Left colon (tissue), 2 donors: ENCODE measurements around the gene ZYX. TPM values are rescaled to one million over a fixed set of nuclear protein-coding genes. Genes with fewer than 3 reads are reported as not detected.
A peak's percentile ranks its signal among the peaks of the same experiment; 100 is the strongest.
"Not testable (repeated sequence)": the region's sequence is repeated elsewhere in the genome, so short reads cannot be mapped to it uniquely, and the experiment has no call there.

ENCODE experiments used
- ATAC-seq: fragments of 200-7000 bp; cut with Tn5 transposase; one replicate; pipeline ENCODE4 v1.9.1; 2020; ENCODE audit warnings: mild to moderate bottlenecking, moderate library complexity
- DNase-seq, 2 donors: peaks; one replicate each; pipeline ENCODE4 v3.0.0-alpha.2; 2020
- intact Hi-C, 2 donors: fragments of 100-400 bp; cut with DNase I in 1 of 2; cut with micrococcal nuclease in 1 of 2; formaldehyde crosslinking; loops; one replicate each; pipeline versions ENCODE4 v1.11.2 to v1.14.0; 2022; cut with DNase I, micrococcal nuclease
- total RNA-seq, 2 donors: library from RNA; stranded (reverse); fragmentation: NEBNext Ultra II Directional; extraction: Animal tissue kit (Norgen Biotek cat#: 25700); gene quantifications; one replicate each; pipeline ENCODE4 v1.2.1, GENCODE V29; 2021
- donor health status: DM: no; HTN: no; CAD: no.
- donor health status: DM: yes; HTN: yes; CAD: no.

ZYX gene
- total RNA-seq, 2 donors from 2014 or later, result 70.1 to 84.4 TPM

DNA sequence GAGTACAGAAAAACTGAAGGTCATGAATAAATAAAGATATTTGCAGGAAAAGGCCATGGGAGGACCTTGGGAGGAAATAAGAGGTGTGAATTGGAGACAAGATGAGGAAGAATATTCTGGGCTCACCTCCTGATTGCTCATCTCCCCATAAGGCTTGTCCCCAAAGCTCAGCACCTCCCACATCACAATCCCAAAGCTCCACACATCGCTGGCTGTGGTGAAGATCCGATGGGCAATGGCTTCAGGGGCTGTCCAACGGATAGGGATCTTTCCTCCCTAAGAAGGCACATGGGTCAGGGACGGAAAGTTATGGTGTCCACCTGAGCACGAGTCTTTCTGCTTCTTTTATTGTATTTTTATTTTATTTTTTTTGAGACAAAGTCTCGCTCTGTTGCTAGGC lies 12.9 kb downstream of the ZYX start:
- no peak for DNase-seq
- intact Hi-C loops, result no loop called here

DNA sequence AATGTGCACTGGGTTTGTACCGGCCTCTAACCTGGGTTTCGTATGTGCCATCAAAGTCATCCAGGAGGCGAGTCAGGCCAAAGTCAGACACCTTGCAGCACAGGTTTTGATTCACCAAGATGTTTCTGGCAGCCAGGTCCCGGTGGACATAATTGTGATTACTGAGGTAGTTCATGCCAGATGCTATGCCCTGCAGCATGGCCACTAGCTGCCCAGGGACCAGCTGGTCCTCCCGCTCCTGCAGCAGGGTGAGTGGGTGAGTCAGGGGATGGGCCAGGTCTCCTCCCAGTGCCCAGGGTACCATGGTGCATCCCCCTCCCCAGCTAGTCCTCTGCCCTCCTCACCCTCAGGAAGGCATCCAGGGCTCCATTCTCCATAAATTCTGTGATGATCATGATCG lies 13.6 kb downstream of the ZYX start:
- intact Hi-C loops, result no loop called here
- DNase-seq (no peak), ATAC-seq (no peak)

More for the DNA sequence above, 12.9 kb downstream of the ZYX start:
- ATAC-seq, result no peak

- ATAC-seq (peak; percentile 58), DNase-seq (no peak)
- intact Hi-C loops, result no loop called here
These were observed 14.3 kb downstream of the ZYX start for GRCh38 chr7:143395187-143396149.

GRCh38 chr7:143396182-143396581 lies 15.0 kb downstream of the ZYX start:
- ATAC-seq, result no peak
- no peak for DNase-seq
- intact Hi-C loops, result no loop called here

DNA sequence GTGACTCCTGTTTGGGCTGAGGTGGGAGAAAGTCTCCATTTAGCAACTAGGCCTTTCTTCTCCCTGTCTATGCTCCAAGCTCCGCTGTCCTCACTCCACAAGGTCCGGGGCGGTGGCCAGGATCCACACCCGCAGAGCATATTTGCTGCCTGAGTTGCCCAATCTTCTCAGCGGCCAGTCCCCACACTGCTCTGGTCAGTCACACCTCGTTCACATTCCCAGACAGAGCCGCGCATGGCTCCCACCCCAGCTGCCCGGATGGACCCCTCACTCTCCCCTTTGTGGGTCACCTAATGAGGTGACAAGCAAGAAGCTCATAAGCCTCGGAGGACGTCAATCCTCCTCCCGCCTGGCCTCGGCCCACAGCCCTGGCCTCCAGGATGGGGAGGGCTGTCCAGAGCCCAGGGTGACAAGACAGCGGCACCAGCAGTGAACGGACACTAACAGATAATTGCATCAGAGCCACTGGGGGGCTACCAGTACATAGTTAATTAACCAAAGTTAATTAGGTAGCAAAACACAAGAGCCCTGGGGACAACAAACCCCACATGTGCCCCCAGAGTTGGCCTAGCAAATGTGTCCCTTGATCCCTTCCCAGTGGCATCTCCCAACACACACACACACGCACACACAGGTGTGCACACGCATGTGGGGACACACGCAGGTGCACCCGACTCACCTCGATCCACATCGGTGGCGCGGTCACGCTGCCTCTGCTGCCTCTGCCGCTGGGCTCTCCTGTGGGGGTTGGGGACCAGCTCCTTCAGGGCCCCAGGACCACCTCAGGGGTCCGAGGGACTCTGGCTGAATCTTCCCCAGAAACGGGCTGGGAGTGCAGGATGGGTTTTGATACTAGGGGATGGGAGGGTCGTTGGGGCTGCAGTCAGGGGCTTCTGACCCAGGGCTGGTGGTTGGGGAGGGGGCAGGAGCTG lies 15.7 kb downstream of the ZYX start:
- ATAC-seq (no peak), DNase-seq (no peak)
- intact Hi-C loops, result no loop called here

GRCh38 chr7:143397710-143398530 lies 16.8 kb downstream of the ZYX start:
- ATAC-seq, result no peak
- DNase-seq, result no peak
- intact Hi-C loops, result no loop called here

GRCh38 chr7:143398616-143399015 lies 17.5 kb downstream of the ZYX start:
- no peak for DNase-seq
- intact Hi-C loops, result no loop called here
- ATAC-seq, result no peak

GRCh38 chr7:143399151-143399550 lies 18.0 kb downstream of the ZYX start:
- DNase-seq (no peak), ATAC-seq (no peak)
- intact Hi-C loops, result no loop called here

- ATAC-seq, result no peak
- intact Hi-C loops, result no loop called here
- DNase-seq, result no peak
These were observed 18.5 kb downstream of the ZYX start for GRCh38 chr7:143399642-143400041.

DNA sequence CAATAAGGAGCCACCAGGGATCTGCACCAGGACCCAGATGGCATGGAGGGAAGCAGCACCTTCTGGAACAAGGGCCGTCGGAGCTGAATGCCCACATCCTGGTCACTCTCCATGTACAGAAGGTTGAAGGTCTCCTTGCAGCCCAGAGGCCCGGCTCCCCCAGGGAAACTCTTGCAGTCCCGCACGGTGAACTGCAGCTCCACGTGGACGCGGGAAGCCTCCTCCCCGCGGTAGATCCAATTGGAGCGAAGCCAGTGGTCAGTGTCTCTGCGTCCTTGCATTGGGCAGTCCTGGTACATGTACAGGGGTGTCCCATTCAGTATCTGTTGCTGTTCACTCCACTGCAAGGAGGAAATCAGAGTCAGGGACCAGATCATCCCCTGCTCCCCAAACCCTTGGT lies 20.1 kb downstream of the ZYX start:
- ATAC-seq, result no peak
- no peak for DNase-seq
- intact Hi-C loops, result no loop called here

DNA sequence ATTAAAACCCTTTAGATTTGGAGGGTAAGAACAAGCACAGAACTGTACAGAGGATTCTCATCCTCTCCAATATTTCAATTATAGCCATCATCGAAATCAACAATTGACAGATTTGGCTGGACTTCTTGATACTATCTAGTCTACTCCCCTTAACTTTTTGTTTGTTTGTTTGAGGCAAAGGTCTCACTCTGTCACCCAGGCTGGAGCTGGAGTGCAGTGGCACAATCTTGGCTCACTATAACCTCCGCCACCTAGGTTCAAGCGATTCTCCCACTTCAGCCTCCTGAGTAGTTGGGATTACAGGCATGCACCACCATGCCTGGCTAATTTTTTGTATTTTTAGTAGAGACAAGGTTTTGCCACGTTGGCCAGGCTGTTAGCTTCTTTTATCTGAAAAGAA lies 21.1 kb downstream of the ZYX start:
- intact Hi-C loops, ATAC-seq, DNase-seq: not testable (repeated sequence)

- no peak for ATAC-seq
- intact Hi-C loops, result no loop called here
These were observed 24.2 kb downstream of the ZYX start for GRCh38 chr7:143405173-143406001.

DNA sequence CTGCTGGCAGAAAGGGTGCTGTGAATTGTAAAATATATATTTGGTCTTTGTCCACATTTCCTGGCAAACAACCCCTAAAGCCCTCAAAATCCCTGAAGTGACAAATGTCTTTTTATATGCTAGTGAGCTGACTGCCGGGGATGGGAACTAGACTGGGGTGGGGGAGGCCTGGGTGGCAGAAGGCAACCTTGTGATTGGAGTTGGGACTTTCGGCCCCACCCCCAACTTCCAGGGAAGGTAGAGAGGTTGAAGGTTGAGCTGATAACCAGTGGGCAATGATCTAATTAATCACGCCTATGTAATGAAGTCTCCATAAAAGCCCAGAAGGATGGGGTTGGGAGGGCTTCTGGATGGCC lies 24.8 kb downstream of the ZYX start:
- intact Hi-C loops, result no loop called here
- DNase-seq, result no peak
- no peak for ATAC-seq

More at GRCh38 chr7:143405173-143406001, 24.2 kb downstream of the ZYX start:
- peak in 1 of 2 donors; percentile 45 for DNase-seq

DNA sequence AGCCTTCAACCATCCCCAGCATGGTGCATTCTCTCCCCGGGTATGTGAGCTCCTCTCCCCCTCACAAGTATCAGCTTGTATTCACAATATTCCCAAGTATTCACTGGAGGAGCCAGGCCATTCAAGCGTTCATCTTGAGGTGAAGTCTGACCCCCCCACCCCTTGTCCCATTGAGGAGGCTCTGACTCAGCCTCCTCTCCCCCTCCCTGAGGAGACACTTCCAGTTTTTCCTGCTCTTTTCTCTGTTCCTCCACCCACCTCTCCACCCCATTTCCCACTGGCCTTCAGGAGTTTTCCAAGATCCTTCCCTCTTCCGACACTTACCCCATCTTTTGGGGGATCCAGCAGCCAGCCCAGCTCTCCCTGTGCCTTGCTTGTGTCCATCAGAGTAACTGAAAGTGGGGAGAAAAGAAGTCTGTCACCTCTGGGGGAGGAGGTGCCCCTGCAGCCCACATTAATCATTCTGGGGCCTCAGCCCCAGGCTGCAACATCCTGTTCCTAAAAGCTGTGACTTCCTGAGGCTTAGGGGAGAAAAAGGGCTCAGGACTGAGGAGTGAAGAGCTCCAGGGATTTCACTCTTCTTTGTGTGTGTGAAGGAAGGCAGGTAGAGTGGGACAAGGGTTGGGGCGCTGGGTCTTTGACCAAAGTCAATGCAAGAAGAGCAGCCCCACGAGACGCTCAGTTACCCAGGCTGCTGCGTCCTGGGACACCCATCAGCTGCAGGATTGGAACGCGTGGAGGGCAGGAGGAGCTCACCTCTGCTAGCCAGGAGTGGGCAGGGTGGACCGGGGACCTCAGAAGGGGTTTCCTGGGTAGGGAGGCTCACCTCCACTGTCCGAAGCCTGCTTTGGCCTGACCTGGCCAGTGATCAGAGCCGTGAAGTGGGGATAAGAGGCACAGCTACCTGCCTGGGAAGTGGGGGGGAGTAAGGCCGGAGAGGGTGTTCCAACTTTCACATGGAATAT lies 26.4 kb downstream of the ZYX start:
- DNase-seq, result no peak
- intact Hi-C loops, result no loop called here
- peak; percentile 8 for ATAC-seq

GRCh38 chr7:143408252-143408685 lies 27.1 kb downstream of the ZYX start:
- DNase-seq (no peak), ATAC-seq (peak; percentile 30)
- intact Hi-C loops, result no loop called here

DNA sequence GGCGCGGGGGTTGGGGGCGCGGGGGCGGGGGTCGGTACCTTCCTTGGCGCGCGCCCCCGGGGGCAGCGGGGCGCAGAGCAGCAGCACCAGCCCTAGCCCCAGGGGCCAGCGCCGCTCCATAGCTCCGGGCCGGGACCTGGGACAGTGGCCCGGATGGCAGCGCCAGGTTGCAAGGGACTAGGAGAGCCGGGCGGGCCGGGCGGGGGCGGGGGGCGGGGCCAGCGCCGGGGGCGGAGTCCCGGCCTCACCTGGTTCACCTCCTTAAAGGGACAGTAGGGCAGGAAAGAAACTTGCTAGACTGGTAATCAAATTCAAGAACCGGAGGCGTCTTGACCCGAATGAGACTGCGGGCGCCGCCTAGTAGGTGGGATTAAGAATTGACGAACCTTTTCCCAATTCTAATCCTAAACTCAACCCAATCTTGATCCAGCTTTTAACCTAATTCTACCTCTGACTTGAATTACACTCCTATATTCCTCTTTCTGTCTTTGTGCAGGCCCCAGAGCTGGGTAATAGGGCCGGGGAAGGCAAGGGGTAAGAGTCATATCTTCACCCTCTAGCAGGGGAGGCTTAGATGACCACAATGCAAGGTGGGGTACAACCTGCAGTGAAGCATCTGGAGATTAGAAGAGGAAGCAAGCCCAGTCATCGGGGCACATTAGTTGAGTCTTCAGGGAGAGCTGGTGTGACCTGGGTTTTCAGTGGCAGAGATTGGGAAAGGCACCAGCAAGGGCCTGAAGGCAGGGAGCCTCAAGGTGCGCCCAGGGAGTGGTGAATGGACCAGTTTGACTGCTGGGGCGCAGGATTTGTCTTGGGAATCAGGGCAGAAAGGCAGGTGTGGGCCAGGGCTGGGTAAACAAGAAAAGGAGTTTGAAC lies 27.8 kb downstream of the ZYX start, which contains the start of gene EPHA1:
TSS of gene EPHA1 (minus strand) at position 171 of the 876 bp plus-strand sequence. CDS start at position 120, 51 bp downstream.
- peak; percentile 91 for ATAC-seq
- intact Hi-C loops, result no loop called here
- DNase-seq, result peak; percentile 56 to 80
